GM21786 (cell line): ENCODE data around the gene SLC2A2.

Source experiments
- ATAC-seq: cut with Tn5 transposase; IDR thresholded peaks from one replicate; pipeline ENCODE4 v1.9.1; 2021; ENCODE audit not compliant: unreplicated experiment

The SLC2A2 gene

DNA sequence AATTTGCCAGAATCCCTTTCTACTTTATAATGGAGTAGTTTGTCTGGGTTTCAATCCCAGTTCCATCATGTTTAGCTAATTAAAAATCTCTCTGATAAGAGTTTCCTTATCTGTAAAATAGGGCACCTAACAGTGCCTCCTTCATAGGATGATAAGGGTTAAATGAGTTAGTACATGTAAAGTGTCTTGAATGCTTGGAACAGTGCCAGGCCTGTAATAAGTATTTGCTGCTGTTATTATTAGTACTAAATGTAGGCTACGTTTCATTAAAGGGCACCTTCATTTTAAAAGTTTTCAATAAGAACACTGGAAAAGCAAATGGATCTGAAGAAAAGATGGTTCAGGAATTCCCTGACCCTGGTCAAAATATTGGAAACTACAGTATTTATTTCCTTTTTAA, 11.8 kb upstream of the SLC2A2 start:
- no peak for ATAC-seq

DNA sequence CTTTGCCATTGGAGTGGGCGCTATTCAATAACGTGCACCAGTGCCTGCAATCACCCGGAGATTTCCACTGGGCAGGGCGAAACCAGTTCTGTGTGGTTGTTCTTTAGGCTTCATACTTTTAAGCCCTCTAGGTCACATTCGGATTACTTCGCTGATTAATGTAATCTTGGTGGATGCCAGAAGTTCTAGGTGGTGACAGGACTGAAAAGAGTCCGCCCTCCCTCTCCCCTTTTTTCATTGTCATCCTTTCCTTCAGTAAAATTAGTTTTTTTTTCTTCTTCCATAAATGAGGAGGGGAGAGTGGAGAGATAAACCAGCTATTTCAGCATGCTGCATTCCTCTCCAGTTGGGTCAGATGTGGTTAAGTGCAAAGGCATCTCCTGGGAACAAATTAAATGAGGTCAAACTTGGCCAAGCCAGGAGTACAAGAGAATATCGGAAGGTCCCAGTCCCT, 2.3 kb upstream of the SLC2A2 start:
- ATAC-seq = no peak

DNA sequence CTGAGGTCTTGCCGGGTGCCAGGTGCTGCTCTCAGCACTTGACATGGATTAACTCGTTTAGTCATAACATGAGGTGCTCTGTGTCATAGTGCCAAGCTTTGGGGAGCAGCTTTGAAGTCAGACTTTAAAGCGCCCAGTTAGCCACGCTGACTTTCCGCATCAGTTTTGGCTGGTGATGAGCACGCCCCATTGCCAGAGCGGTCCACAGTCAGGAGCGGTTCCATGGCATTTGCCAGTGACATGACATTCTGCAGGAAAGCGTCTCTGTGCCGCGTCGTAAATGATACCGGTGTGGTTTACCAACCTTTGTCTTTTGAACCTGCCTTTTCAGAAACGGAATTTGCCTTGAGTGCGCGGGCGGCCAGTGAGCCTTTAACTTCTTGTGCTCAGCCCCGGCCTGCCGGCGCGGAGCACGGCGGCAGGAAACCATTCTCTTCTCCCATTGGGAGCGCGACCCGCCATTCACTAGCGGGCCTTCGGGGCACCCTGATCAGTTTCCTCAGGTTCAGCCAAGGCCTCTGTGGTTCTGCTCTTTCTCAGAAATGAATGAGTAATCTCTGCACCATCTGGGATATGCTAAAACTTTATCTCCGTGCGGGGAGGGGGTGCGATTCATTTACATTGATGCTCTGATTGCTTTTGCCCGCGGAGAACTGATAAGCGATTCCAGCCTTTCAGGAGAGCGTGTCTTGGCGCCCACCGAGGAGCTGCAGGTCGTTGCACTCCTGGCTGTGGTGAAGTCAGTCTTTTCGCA, 1.7 kb upstream of the SLC2A2 start:
- ATAC-seq = peak; percentile 64

DNA sequence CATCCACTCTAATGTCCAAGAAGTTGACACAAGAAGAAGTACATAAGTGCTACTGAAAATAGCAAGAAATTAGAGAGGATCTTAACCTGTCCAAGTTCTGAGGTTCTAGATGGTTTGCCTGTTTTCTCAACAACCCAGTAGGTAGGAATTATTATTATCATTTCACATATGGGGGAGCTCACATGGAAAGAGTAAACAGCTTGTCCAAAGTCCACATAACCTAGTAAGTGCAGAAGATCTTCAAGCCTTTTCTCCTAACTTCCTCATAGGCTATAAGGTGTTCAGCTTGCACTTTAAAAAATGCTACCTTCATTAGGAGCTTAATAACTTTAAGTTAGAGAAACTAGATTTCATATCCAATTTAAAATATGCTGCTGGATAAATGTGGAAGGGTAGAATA, 3.0 kb downstream of the SLC2A2 start:
- ATAC-seq = no peak

DNA sequence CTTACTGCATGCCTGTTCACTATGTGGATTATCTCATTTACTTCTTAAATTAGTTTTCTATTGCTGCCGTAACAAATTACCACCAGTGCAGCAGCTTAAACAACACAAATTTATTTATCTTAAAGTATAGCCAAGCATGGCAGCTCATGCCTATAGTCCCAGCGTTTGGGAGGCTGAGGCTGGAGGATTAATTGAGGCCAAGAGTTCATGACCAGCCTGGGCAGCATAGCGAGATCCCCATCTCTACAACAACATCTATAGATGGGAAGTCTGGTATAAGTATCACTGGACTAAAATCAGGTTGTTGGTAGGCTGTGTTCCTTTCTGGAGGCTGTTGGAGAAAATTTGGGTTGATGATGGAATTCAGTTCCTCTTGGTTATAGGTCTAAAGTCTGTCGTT, 5.1 kb downstream of the SLC2A2 start:
- ATAC-seq = no peak

DNA sequence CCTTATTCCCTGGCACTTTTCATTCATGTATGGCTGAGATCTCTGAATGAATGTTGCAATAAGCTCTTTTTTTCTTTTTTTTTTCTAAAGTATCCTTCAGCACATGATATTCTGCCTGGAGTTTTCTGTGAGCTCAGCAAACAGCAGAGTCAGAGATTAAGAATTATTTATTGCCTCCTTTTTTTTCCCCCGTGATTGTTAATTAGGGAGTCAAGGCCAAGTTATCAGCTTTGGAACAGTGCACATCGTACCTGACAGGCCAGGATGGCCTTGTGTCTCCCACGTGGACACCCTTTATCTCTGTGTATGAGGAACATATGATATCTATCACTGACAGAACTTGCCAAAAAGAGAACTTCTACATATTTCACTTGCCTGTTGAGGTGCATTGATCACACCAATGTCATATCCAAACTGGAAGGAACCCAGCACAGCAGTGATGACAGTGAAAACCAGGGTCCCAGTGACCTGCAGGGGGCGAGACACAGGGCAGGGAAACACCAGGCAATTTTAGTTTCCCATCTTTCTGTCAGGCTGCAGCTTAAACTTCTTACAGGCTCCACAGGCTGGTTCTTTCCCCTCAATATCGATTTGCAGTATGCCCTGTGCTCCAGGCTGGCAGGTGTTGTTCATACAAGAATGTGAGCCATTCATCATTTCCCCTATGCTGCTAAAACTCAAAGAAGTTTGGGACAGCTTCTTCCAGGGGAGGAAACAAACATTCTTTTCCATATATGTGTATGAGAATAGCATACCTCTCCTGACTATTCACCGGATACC, 8.2 kb downstream of the SLC2A2 start:
- no peak for ATAC-seq

DNA sequence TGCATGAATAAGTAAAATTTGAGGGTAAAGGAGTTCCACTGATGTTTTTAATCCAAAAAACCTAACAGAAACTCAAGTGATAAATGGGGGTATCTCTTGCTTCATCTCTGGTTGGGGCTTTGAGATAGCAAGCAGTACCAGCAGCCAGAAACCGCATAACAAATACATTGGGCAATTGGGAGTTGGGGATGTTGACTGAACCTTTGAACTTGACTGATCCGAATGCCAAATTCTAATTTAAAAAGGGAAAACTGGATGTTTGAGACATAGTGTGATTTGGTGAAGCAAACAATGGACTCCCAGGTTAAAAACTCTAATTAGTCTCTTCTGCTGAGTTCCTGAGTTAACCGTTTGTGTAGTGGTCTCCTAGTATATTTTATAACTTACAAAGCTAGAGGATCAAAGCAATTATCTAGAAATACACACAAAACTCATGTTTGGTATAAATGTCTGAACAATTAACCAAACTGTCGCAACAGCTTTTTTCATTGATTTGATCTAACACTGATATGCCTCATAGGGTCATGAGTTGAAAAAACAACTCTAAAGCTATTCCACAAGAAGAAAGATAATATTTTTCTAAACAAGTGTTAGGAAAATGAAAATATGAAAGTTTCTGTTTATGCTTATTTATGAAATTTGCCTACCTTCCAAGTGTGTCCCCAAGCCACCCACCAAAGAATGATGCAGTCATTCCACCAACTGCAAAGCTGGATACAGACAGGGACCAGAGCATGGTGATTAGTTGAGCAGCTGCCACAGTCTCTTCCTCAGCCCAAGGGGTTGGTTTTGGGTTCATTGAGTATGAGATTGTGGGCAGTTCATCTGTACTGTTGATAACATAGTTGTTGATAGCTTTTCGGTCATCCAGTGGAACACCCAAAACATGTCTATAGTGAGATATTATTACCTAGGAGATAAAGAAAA, 12.4 kb downstream of the SLC2A2 start:
- ATAC-seq = no peak

DNA sequence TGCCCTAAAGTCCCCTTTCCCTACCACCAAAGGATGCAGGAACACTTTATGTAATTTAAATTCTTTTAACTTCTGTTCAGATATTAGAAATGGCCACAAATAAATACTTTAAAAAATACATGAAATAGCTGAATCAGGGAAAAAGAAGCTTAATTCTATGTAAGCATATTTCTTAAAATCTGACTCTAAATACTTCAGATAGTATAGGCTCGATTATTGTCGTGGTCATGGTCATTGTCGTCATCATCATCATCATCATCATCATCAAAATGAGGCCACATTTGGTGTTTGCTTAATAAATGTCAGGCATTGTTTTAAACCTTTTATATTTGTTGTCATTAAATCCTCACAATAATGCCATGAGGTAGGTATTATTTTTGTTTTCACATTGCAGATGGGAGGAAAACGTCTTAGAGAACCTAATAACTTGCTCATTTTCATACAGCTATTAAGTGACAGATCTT, 14.6 kb downstream of the SLC2A2 start:
- no peak for ATAC-seq

DNA sequence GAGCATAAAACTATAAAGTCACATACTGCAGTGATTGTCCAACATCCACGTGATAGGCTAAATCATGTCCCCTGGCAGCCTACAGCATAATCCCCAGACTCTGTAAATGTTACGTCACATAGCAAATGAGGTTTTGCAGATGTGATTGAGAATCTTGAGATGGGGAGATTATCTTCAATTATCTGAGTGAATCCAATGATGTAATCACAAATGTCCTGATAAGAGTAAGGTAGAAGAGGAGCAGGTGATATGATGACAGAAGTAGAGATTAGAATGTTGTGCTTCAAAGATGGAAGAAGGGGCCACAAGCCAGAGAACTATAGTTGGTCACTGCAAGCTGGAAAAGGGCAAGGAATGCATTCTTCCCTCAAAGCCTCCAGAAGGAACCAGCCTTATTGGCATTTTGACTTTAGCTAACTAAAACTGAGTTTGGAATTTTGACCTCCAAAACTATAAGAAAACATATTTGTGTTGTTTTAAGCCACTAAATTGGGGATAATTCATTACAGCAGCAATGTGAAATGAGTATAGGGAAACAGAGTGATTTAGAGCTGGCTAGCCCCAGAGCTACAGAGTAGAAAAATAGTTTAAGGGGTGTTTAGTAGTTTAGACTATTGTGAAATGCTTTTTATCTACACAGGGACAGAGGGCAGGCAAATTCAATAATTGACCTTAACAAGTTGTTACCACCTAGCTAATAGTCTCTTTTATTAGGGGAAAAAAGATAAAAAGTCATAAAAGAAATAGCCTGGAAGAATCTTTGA, 15.2 kb downstream of the SLC2A2 start:
- no peak for ATAC-seq

DNA sequence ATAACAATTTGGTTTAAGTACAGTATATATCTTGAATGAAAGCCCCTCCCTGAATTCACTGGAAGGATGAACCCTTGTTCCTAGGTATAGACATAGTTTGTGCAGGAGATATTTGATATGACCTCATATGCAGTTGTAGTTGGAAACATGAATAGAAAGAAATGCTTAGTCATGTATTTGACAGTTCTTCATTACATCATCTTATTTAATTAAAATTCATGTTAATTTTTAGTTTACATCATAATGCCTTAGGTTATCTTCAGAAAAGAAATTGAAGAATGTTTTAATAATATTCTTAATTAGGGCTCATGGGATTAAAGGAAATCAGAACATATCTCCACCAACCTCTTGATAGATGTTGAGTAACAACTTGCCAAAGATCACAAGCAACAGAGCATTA, 19.2 kb downstream of the SLC2A2 start:
- no peak for ATAC-seq

DNA sequence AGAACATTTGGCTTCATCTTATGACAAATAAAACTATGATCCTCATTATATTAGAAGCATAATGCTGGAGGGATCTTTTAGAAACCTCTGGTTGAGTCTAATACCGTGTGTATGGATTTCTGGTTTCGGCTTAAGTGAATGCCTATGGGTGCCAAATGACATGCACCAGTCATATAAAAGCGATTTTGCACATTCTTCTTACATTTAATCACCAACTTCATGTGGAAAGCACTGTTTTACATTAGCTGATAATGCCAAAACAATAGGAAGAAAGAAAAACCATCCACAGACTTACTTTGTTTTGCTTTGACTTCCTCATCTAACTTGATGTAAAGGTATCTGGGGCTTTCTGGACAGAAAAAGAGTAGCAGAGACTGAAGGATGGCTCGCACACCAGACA, 20.9 kb downstream of the SLC2A2 start:
- no peak for ATAC-seq

DNA sequence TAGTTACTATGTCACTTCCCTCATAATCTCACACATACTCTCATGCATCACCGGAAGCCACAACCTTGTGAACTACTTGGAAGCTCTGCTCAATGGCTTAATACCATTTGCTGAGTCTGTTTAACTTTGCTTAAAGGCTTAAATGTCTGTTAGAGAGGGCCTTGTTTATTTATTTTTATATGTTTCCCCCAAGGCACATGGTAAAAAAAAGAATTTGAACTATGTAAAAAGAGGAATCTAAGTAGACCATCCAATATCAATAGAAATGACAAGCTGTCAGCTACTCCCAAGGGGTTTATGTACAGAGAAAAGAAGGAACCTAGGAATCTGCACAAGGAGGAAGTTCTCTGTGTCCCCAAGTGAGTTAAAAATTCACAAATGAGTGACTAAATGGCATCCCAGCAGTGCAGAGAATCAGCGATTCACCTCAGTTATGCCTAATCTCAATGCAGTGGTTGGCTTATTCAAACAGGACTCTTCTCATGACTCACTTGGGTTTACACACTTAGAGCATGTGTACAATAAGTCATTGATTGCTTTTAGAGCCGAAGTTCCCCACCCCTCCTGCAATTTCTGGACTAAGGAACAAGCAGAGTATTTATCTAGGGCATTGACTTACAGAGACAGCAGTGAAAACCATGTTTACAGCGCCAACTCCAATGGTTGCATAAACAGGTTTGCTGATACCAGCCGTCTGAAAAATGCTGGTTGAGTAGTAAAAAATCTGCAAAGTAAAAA, 24.4 kb downstream of the SLC2A2 start:
- ATAC-seq = no peak

DNA sequence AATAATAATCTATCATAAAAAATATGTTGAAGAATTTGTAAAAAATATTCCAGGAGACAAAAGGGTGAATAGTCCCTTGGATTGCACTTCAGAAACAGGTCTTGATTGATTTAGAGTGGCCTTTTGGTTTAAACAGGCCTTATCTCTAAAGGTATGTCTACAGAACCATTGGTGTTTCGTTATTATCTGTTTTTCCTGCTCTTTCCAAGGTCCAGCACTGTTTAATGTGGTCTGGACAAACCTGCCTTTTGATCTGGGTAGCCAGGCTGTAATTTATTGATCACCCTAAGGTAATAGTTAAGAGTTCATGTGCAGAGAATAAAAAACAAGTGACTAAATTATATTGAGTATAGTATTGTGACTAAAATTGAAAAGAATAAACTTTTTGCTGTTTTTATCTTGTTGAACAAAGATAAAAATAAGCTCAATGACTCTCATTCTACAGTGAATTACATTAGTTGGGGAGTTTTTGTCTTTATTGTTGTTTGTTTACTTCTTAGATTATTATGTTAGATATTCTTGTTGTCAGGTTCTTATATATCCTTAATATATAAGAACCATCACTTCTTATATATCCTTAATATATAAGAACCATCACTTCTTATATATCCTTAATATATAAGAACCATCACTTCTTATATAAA, 25.1 kb downstream of the SLC2A2 start:
- no peak for ATAC-seq

DNA sequence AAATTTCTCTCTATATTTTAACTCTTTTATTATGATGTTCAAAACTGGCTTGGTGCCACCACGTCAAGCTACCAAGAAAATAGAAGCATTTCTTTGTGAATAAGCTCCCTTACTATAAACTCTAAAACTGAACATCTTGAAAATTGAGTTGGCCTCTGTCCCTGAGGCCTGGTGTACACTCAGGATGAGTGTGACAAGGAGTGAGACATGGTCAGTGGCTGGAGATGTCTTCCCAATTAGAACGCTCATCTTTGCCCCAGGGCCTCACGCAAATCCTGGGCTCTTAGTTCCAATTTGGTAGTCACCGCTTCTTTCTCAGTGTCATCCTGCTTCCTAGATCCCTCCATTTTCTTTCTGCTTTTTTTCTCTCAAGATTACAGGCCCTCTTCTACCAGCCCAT, 26.2 kb downstream of the SLC2A2 start:
- no peak for ATAC-seq

DNA sequence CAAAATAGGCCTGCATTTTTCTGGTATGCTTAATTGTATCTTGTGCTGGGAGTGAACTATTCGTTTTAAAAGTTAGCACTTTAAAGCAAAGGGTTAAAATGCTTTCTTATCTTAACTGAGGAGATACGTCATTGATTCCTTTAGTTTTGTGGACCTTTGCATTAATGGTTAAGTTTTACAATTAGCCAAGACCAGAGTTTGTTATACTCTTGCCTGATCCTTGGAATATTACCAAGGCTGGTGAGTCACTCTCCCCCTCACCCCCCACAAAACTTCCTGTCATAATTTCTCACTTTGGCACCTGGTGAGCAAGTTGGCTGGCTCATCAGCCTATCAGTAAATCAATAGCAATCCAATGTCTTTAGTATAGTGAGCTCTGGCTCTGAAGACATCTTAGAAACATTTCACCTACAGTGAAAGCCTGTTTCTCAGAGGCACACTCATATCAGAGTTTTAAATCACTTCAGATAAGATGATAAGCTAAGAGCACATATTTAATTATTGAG, 26.7 kb downstream of the SLC2A2 start:
- ATAC-seq = no peak

DNA sequence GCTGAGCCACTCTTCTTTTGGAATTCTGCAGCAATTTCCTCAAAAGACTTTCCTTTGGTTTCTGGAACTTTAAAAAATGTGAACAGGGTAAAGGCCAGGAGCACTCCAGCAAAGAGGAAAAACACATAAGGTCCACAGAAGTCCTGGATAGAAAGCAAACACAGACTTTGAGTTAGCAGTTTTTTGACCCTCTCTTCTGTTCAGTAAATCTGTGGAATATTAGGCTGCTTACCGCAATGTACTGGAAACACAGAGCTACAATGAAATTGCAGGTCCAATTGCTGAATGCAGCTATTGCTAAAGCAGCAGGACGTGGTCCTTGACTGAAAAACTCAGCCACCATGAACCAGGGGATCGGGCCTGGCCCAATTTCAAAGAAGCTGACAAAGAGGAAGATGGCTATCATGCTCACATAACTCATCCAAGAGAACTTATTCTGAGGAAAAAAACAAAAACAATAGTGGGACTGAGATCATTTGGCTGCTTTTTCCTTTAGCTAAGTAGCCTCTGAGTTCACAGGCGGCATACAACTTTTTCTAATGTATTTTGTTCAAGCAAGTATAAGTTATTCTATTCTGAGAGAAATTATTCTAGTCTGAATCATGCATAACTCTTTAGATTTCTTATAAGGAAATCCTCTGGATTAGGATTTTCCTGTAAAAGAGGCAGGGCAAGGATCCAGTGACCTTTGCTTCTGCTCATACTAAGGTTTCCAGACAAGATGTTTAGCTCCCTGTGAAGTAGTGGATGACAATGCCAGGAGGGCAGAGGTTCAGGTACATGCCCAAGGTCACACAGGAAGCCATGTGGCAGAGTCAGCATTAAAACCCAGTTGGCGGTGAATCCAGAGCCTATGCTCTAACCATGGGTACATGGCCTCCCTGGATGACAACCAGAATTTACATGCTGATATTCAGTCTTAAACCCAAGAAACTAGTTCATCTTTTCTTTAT, 28.3 kb downstream of the SLC2A2 start:
- ATAC-seq = no peak

DNA sequence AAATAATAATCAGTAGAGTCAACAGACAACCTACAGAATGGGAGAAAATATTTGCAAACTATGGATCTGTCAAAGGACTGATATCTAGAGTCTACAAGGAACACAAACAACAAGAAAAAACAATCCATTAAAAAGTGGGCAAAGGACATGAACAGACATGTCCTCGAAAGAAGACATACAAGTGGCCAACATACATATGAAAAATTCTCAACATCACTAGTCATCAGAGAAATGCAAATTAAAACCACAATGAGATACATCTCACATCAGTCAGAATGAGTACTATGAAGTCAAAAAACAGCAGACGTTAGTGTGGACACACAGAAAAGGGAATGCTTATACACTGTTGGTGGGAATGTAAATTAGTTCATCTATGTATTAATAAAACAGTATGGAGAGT, 33.7 kb downstream of the SLC2A2 start:
- no peak for ATAC-seq

DNA sequence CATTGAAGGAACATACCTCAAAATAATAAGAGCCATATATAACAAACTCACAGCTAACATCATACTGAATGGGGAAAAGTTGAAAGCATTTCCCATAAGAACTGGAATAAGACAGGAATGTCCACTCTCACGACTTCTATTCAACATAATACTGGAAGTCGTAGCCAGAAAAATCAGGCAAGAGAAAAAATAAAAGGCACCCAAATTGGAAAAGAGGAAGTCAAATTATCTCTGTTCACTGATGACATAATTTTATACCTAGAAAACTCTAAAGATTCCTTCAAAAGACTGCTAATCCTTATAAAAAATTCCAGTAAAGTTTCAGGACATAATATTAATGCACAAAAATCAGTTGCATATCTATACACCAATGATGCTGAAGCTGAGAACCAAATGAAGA, 34.9 kb downstream of the SLC2A2 start:
- no peak for ATAC-seq
